Measurements from ENCODE around the gene FZD4. TPM values are rescaled to one million over a fixed set of nuclear protein-coding genes. Genes with fewer than 3 reads are reported as not detected.
"Not testable (repeated sequence)": the region's sequence is repeated elsewhere in the genome, so short reads cannot be mapped to it uniquely, and the experiment has no call there.

FZD4 gene
- total RNA-seq, 1 donor from 2014 or later = 4.7 TPM

- Histone ChIP-seq H3K4me3 (ENCODE audit: insufficient read depth, low read depth, low read length) (no peak overlapping the region), H3K4me1 (ENCODE audit: insufficient read depth, low read length) (peaks cover 15% of the 10 kb centered on the region), H3K9ac (ENCODE audit: low read length) (no peak overlapping the region), H3K27me3 (ENCODE audit: insufficient read depth, low read length) (no peaks in the 10 kb centered on the region), H2AFZ (ENCODE audit: low read depth, low read length) (no peak overlapping the region), H3K36me3 (ENCODE audit: insufficient read depth, low read length) (no peaks in the 10 kb centered on the region), H3K4me2 (ENCODE audit: low read length) (no peak overlapping the region), H3K27ac (ENCODE audit: low read depth, low read length) (no peak overlapping the region), H4K20me1 (ENCODE audit: insufficient read depth, low read length) (no peaks in the 10 kb centered on the region), H3K9me3 (ENCODE audit: insufficient read depth, low read depth, low read length) (no peaks in the 10 kb centered on the region), H3K79me2 (ENCODE audit: insufficient read depth, low read length) (no peaks in the 10 kb centered on the region)
- Mint-ChIP-seq H3K9me3 (ENCODE audit: unreplicated experiment) (no peaks in the 10 kb centered on the region), H3K4me3 (ENCODE audit: unreplicated experiment) (no peak overlapping the region), H3K27ac (ENCODE audit: unreplicated experiment) (peak overlapping the region; percentile 34), H3K4me1 (ENCODE audit: low read depth, unreplicated experiment) (peaks cover 20% of the 10 kb centered on the region), H3K36me3 (ENCODE audit: low read depth, unreplicated experiment) (peaks cover 4% of the 10 kb centered on the region), H3K27me3 (ENCODE audit: low read depth, unreplicated experiment) (no peaks in the 10 kb centered on the region)
- FAIRE-seq (no peak), DNase-seq (ENCODE audit: low read depth) (no peak)
- TF ChIP-seq CTCF (IDR thresholded peaks at IDR 0.05; ENCODE audit: insufficient read depth, low read depth, low read length) (no peak), EZH2 (IDR thresholded peaks at IDR 0.05; ENCODE audit: insufficient read depth, low read length) (no peak)
These were observed 16.8 kb downstream of the FZD4 start for GRCh38 chr11:86938203-86938899.

- Mint-ChIP-seq H3K27ac (ENCODE audit: unreplicated experiment) (peak overlapping the region; percentile 38), H3K4me1 (ENCODE audit: low read depth, unreplicated experiment) (peaks cover 25% of the 10 kb centered on the region)
- H3K4me3 ChIP-seq (ENCODE audit: insufficient read depth, low read depth, low read length); DNase-seq (ENCODE audit: low read depth); H3K36me3 ChIP-seq (ENCODE audit: insufficient read depth, low read length); H2AFZ ChIP-seq (ENCODE audit: low read depth, low read length); H3K9me3 ChIP-seq (ENCODE audit: insufficient read depth, low read depth, low read length); H3K79me2 ChIP-seq (ENCODE audit: insufficient read depth, low read length); H3K27me3 ChIP-seq (ENCODE audit: insufficient read depth, low read length); H3K27ac ChIP-seq (ENCODE audit: low read depth, low read length); H4K20me1 ChIP-seq (ENCODE audit: insufficient read depth, low read length); H3K27me3 Mint-ChIP-seq (ENCODE audit: low read depth, unreplicated experiment); H3K9ac ChIP-seq (ENCODE audit: low read length); H3K4me3 Mint-ChIP-seq (ENCODE audit: unreplicated experiment); H3K4me2 ChIP-seq (ENCODE audit: low read length); FAIRE-seq; H3K9me3 Mint-ChIP-seq (ENCODE audit: unreplicated experiment); H3K36me3 Mint-ChIP-seq (ENCODE audit: low read depth, unreplicated experiment): not testable (repeated sequence)
- peaks cover 23% of the 10 kb centered on the region for H3K4me1 ChIP-seq (ENCODE audit: insufficient read depth, low read length)
These were observed 17.9 kb downstream of the FZD4 start for GRCh38 chr11:86937193-86937806.

DNA sequence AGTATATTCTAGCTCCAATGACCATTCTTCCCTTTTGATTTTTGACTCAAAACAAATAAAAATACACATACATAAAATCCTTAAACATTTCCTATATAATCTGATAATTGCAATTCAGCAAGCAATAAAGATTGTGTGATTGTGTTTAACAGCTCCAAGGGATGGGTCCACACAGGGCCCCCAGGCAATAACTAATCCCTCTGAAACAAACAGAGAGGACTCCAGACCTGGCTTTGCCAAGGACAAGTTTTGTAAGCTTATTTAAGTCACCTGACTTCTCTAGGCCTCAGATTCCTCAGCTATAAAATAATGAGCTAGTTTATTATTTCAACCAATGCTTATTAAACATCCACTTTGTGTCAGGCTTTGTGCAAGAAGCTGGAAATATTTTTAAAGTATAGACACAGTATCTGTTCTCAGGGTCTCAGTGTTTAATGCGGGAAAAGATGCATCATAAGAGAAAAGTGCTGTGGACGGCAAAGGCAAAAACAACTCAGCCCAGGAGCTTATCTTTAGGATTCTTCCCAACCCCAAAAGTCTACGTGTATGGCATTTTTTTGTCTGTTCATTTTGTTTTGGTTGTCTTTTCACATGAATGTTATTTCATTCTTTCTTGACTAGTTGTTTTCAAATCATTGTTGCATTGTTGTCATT is 20.1 kb downstream of the FZD4 start:
- H3K27me3 ChIP-seq (ENCODE audit: insufficient read depth, low read length) = no peaks in the 10 kb centered on the region
- peak overlapping the region; percentile 29 for H3K27ac ChIP-seq (ENCODE audit: low read depth, low read length)
- no peaks in the 10 kb centered on the region for H3K36me3 ChIP-seq (ENCODE audit: insufficient read depth, low read length)
- H3K4me3 Mint-ChIP-seq (ENCODE audit: unreplicated experiment) = no peak overlapping the region
- no peak overlapping the region for H3K27ac Mint-ChIP-seq (ENCODE audit: unreplicated experiment)
- no peaks in the 10 kb centered on the region for H3K79me2 ChIP-seq (ENCODE audit: insufficient read depth, low read length)
- H3K4me1 ChIP-seq (ENCODE audit: insufficient read depth, low read length) = peaks cover 26% of the 10 kb centered on the region
- DNase-seq (ENCODE audit: low read depth) (peak; percentile 53), FAIRE-seq (no peak)
- H3K36me3 Mint-ChIP-seq (ENCODE audit: low read depth, unreplicated experiment) = peaks cover 4% of the 10 kb centered on the region
- H3K4me3 ChIP-seq (ENCODE audit: insufficient read depth, low read depth, low read length) = no peak overlapping the region
- no peak for TF ChIP-seq CTCF (IDR thresholded peaks at IDR 0.05; ENCODE audit: insufficient read depth, low read depth, low read length)
- TF ChIP-seq EZH2 (IDR thresholded peaks at IDR 0.05; ENCODE audit: insufficient read depth, low read length) = no peak
- no peak overlapping the region for H2AFZ ChIP-seq (ENCODE audit: low read depth, low read length)
- H4K20me1 ChIP-seq (ENCODE audit: insufficient read depth, low read length) = no peaks in the 10 kb centered on the region
- no peak overlapping the region for H3K4me2 ChIP-seq (ENCODE audit: low read length)
- no peaks in the 10 kb centered on the region for H3K27me3 Mint-ChIP-seq (ENCODE audit: low read depth, unreplicated experiment)
- H3K4me1 Mint-ChIP-seq (ENCODE audit: low read depth, unreplicated experiment) = peaks cover 29% of the 10 kb centered on the region
- H3K9me3 ChIP-seq (ENCODE audit: insufficient read depth, low read depth, low read length) = no peaks in the 10 kb centered on the region
- H3K9me3 Mint-ChIP-seq (ENCODE audit: unreplicated experiment) = no peaks in the 10 kb centered on the region
- no peak overlapping the region for H3K9ac ChIP-seq (ENCODE audit: low read length)
